Keratinocyte (primary cell): ENCODE measurements around the gene GRM4. TPM values are rescaled to one million over a fixed set of nuclear protein-coding genes. Genes with fewer than 3 reads are reported as not detected.

Experiments used
- DNase-seq: peaks from one replicate; pipeline ENCODE4 v3.0.0-alpha.2; 2011; ENCODE audit warnings: low read depth, missing footprints, low spot score
- FAIRE-seq: peaks from 2 replicates; lab custom pipeline; 2011; peaks lifted over from hg19 to GRCh38; lab: Jason Lieb, UNC
- H2AFZ ChIP-seq: 2 replicates; pipeline ENCODE4 v1.6.0; 2012; ENCODE audit warnings: low read length, control low read depth, inconsistent platforms; ENCODE audit not compliant: control insufficient read depth
- H3K27ac ChIP-seq: 2 replicates; pipeline ENCODE4 v1.5.1; 2011; ENCODE audit warnings: low read length; ENCODE audit not compliant: control insufficient read depth, insufficient read depth
- H3K27me3 ChIP-seq: 3 replicates; pipeline ENCODE4 v1.6.0; 2011; ENCODE audit warnings: low read length; ENCODE audit not compliant: control insufficient read depth, insufficient read depth; ENCODE audit errors: extremely low read depth
- H3K36me3 ChIP-seq, 2 experiments: 2 replicates in 1 of 2; 3 replicates in 1 of 2; pipeline ENCODE4 v1.5.1; 2011; ENCODE audit warnings: low read length in 2 of 2, mild to moderate bottlenecking in 1 of 2; ENCODE audit not compliant: control insufficient read depth in 2 of 2, insufficient read depth in 2 of 2; ENCODE audit errors: extremely low read depth in 1 of 2
- H3K4me1 ChIP-seq: 3 replicates; pipeline ENCODE4 v1.5.1; 2011; ENCODE audit warnings: low read length; ENCODE audit not compliant: control insufficient read depth, insufficient read depth; ENCODE audit errors: extremely low read depth
- H3K4me2 ChIP-seq: 3 replicates; pipeline ENCODE4 v1.6.0; 2011; ENCODE audit warnings: low read depth, low read length; ENCODE audit not compliant: control insufficient read depth, insufficient read depth; ENCODE audit errors: extremely low read depth
- H3K4me3 ChIP-seq, 3 experiments: fragments of 200-600 bp in 1 of 3; sonication (generic) in 1 of 3; 2 replicates in 2 of 3; 3 replicates in 1 of 3; pipeline ENCODE4 v1.5.1; 2011 to 2016; ENCODE audit warnings: low read length in 3 of 3, mild to moderate bottlenecking in 3 of 3, control low read depth in 2 of 3, inconsistent platforms in 1 of 3, low read depth in 1 of 3, mixed read lengths in 1 of 3, mixed run types in 1 of 3, moderate library complexity in 1 of 3; ENCODE audit not compliant: control insufficient read depth in 2 of 3, insufficient read depth in 2 of 3; ENCODE audit errors: extremely low read depth in 1 of 3
- H3K79me2 ChIP-seq: 2 replicates; pipeline ENCODE4 v1.6.0; 2012; ENCODE audit warnings: low read length; ENCODE audit not compliant: control insufficient read depth, insufficient read depth
- H3K9ac ChIP-seq: 3 replicates; pipeline ENCODE4 v1.6.0; 2011; ENCODE audit warnings: low read length; ENCODE audit not compliant: control insufficient read depth, insufficient read depth; ENCODE audit errors: extremely low read depth
- H3K9me1 ChIP-seq: 3 replicates; pipeline ENCODE4 v1.6.0; 2011; ENCODE audit warnings: low read length; ENCODE audit not compliant: control insufficient read depth, insufficient read depth; ENCODE audit errors: extremely low read depth
- H3K9me3 ChIP-seq: 2 replicates; pipeline ENCODE4 v1.5.1; 2012; ENCODE audit warnings: low read depth, low read length; ENCODE audit not compliant: control insufficient read depth
- H4K20me1 ChIP-seq: 3 replicates; pipeline ENCODE4 v1.6.0; 2011; ENCODE audit warnings: low read length; ENCODE audit not compliant: control insufficient read depth, insufficient read depth; ENCODE audit errors: extremely low read depth
- CTCF ChIP-seq, 3 experiments: IDR thresholded peaks in 1 of 3; conservative IDR thresholded peaks in 1 of 3; optimal IDR thresholded peaks in 1 of 3; 2 replicates in 2 of 3; 3 replicates in 1 of 3; pipeline versions ENCODE3 to v1.5.1; 2011; ENCODE audit warnings: low read length in 3 of 3, mild to moderate bottlenecking in 3 of 3, moderate library complexity in 2 of 3, control low read depth in 1 of 3, inconsistent platforms in 1 of 3; ENCODE audit not compliant: insufficient read depth in 2 of 3; ENCODE audit errors: extremely low read depth in 1 of 3
- EZH2 ChIP-seq: IDR thresholded peaks from one replicate; pipeline ENCODE4 v1.6.1; 2012; ENCODE audit warnings: inconsistent platforms, mild to moderate bottlenecking, low read length, moderate library complexity
- dilution Hi-C: fragments of 300-500 bp; cut with MboI; formaldehyde crosslinking; loops from one replicate; pipeline ENCODE4 v1.7.0; 2020; ENCODE audit warnings: low sequenced_read_pairs; ENCODE audit not compliant: extremely low pct_ligation_motif_present
- polyA plus RNA-seq, 5 experiments: library from polyadenylated mRNA; depleted of rRNA in 3 of 5; stranded (reverse) in 3 of 5; stranded (forward) in 1 of 5; unstranded in 1 of 5; fragments of >200 nt; gene quantifications; 1 replicate in 1 of 5; 2 replicates in 3 of 5; 3 replicates in 1 of 5; pipeline versions ENCODE4 v1.2.1 to v1.2.3, GENCODE V29; 2011 to 2012; ENCODE audit warnings: missing spikeins in 2 of 5, low read depth in 1 of 5, low replicate concordance in 1 of 5

The GRM4 gene
- polyA plus RNA-seq, 1 donor (not counting 4 experiments of a cell fraction or from before 2014, with no cell fraction given): not detected

DNA sequence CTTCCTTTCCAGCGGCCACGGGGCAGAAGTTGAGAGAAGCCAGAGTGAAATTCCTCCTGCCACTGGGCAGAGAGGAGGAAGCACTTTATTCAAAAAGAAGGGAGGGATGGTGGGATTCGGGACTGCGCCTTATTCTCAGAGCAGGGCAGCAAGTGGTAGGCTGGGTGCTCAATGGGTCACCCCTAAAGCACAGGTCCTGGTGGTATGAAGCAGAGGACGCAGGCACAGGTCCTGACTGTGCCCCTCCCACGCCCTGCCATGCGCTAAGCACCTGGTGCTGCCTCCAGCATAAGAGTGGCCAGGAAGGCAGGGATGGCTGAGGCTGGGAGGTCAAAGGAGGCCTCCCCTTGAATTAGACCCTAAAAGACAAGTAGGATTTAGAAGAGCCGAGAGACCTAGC lies 4.9 kb upstream of the GRM4 start:
- no peak for DNase-seq

DNA sequence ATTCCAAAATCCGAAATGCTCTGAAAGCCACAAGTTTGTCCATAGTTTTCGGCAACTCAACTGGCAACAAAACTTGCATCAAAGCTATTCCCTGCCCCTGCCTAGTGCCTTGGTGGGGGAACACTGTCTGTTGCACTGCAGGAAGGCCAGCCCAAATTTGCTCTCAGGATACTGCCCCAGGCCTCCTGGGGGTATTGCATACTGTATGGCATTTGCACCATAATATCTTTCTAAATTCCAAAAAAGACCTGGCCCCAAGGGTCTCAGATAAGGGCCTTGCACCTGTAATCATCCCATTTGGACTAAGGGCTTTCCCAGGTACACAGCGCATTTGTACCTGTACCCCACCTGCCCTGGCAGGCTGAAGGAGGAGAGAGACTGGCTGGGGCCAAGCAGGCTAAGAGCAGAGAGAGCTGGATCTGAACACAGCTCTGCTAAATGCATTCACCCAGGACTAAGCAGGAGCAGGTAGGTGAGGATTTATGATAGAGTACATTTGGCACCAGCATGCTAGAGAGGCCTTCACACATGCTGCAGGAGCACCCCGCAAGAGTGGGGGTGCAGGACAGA lies 4.0 kb upstream of the GRM4 start:
- no peak overlapping the region for H3K9ac ChIP-seq
- H3K9me1 ChIP-seq: no peaks in the 10 kb centered on the region
- H4K20me1 ChIP-seq: no peaks in the 10 kb centered on the region
- no peaks in the 10 kb centered on the region for H3K79me2 ChIP-seq
- no peak overlapping the region for H2AFZ ChIP-seq
- no peak for DNase-seq
- H3K4me1 ChIP-seq: peaks cover 3% of the 10 kb centered on the region
- no peaks in the 10 kb centered on the region for H3K36me3 ChIP-seq
- dilution Hi-C loops: no loop called here
- H3K27ac ChIP-seq: no peak overlapping the region
- peaks cover 45% of the 10 kb centered on the region for H3K27me3 ChIP-seq
- no peak for TF ChIP-seq EZH2
- no peak for TF ChIP-seq CTCF (optimal IDR thresholded peaks at IDR 0.05 in 1 of 3, IDR thresholded peaks at IDR 0.05 in 1 of 3, conservative IDR thresholded peaks at IDR 0.05 in 1 of 3; ENCODE audit: extremely low read depth in 1 of 3, insufficient read depth in 2 of 3, low read length in 3 of 3)
- H3K4me3 ChIP-seq: no peak overlapping the region
- H3K9me3 ChIP-seq: no peaks in the 10 kb centered on the region
- no peak for FAIRE-seq
- no peak overlapping the region for H3K4me2 ChIP-seq

More for the DNA sequence above, 4.9 kb upstream of the GRM4 start:
- Histone ChIP-seq H3K36me3 (no peaks in the 10 kb centered on the region), H4K20me1 (no peaks in the 10 kb centered on the region), H3K9me1 (no peaks in the 10 kb centered on the region), H3K9me3 (no peaks in the 10 kb centered on the region), H2AFZ (no peak overlapping the region), H3K79me2 (no peaks in the 10 kb centered on the region), H3K27me3 (peaks cover 49% of the 10 kb centered on the region), H3K4me3 (no peak overlapping the region), H3K4me1 (peaks cover 3% of the 10 kb centered on the region), H3K4me2 (no peak overlapping the region), H3K27ac (no peak overlapping the region), H3K9ac (no peak overlapping the region)
- dilution Hi-C loops: no loop called here
- TF ChIP-seq EZH2: no peak
- FAIRE-seq: no peak

DNA sequence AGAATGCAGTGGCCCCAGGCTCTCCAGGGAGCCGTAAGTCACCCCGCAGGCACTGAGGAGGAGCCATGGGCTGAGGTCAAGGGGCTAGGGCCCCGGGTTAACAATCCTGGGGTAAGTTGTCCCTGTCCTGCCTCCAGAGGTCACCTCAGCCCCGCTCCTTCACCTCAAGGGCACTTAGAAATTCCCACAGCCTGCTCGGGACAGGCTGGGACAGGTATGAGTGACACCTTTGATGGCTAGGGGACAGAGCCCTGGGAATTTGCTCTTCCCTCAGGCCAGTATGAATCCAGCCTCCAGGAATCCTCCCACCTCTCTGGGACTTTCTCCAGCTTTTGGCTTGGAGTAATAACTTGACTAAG lies 3.5 kb upstream of the GRM4 start:
- TF ChIP-seq CTCF (optimal IDR thresholded peaks at IDR 0.05 in 1 of 3, IDR thresholded peaks at IDR 0.05 in 1 of 3, conservative IDR thresholded peaks at IDR 0.05 in 1 of 3; ENCODE audit: extremely low read depth in 1 of 3, insufficient read depth in 2 of 3, low read length in 3 of 3) (no peak), EZH2 (no peak)
- dilution Hi-C loops: no loop called here

More for the DNA sequence above, 3.5 kb upstream of the GRM4 start:
- no peaks in the 10 kb centered on the region for H3K36me3 ChIP-seq
- no peak for DNase-seq
- H3K9ac ChIP-seq: no peak overlapping the region
- no peak overlapping the region for H3K4me3 ChIP-seq
- H3K27ac ChIP-seq: no peak overlapping the region
- H3K27me3 ChIP-seq: peaks cover 47% of the 10 kb centered on the region
- no peaks in the 10 kb centered on the region for H3K9me1 ChIP-seq
- no peak overlapping the region for H3K4me2 ChIP-seq
- no peaks in the 10 kb centered on the region for H3K79me2 ChIP-seq
- H2AFZ ChIP-seq: no peak overlapping the region
- no peaks in the 10 kb centered on the region for H4K20me1 ChIP-seq
- FAIRE-seq: no peak
- no peaks in the 10 kb centered on the region for H3K9me3 ChIP-seq
- peaks cover 3% of the 10 kb centered on the region for H3K4me1 ChIP-seq
